ENCODE measurements around the gene XIRP1.
A peak's percentile ranks its signal among the peaks of the same experiment; 100 is the strongest.

The XIRP1 gene

GRCh38 chr3:39181408-39182335 lies 10.7 kb downstream of the XIRP1 start:
- Histone ChIP-seq H3K27ac (ENCODE audit: low read length) (peak overlapping the region; percentile 2; the same call in 1 of the 2 replicates), H3K9me2 (replicated peaks; ENCODE audit: insufficient read depth, low read length) (no peaks in the 10 kb centered on the region), H3K36me3 (replicated peaks; ENCODE audit: insufficient read depth, low read length) (no peaks in the 10 kb centered on the region), H3K27me3 (replicated peaks; ENCODE audit: insufficient read depth, low read length) (no peaks in the 10 kb centered on the region), H3K4me1 (ENCODE audit: low read length) (peaks cover 12% of the 10 kb centered on the region), H2AFZ (ENCODE audit: low read length) (peak overlapping the region; percentile 3), H4K20me1 (ENCODE audit: insufficient read depth, low read length) (no peaks in the 10 kb centered on the region), H3K79me2 (ENCODE audit: low read length) (no peaks in the 10 kb centered on the region), H3K4me3 (ENCODE audit: low read length) (peak overlapping the region; percentile 13; the same call in 1 of the 2 replicates), H3K4me2 (ENCODE audit: low read depth, low read length) (peak overlapping the region; percentile 43), H3F3A (ENCODE audit: insufficient read depth, low read length) (peaks cover 13% of the 10 kb centered on the region; the same call in 1 of the 2 replicates), H3K9me3 (replicated peaks; ENCODE audit: insufficient read depth, low read length) (no peaks in the 10 kb centered on the region), H3K9ac (ENCODE audit: low read length) (peak overlapping the region; percentile 15; the same call in 1 of the 2 replicates)
- TF ChIP-seq EZH2 (optimal IDR thresholded peaks at IDR 0.05; ENCODE audit: low read depth, low read length), result no peak
- no peak for DNase-seq

DNA sequence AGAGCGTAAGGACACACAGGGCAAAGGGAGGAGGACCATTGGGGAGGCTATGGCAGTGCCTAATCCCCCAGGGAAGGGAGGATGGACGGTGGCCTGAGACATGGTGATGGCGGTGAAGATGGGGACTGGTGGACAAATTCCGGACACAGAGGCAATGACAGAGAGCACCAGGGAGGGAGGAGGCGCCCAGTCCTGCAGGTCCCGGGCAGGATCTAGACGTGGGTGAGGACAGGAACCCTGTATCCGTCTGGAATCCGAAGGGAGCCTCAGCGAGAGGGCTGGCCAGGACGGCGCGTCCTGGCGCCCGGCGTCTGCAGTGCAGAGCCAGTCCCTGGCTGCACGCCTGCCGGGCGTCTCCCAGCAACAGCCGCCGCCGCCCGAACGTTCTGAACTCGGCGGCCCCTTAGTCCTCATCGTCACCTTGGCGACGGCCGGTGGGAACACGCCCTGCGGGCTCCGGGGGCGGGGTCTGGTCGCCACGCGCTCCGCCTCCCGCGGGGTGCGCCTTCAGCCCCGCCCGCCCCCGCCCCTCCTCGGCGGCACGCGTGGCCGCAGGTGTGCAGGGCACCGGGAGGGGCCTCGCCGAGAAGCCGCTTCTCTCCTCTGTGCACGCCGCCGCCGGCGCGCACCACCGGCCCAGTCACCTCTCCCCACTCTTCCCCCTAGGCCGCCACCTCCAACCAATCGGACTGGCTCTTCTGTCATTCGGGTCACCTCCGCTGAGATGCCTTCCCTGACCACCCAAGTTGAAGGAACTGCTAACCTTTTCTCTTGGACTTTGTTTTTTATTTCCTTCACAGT lies 11.6 kb downstream of the XIRP1 start:
- H3K4me1 ChIP-seq (ENCODE audit: low read length), result peaks cover 12% of the 10 kb centered on the region
- TF ChIP-seq EZH2phosphoT487 (IDR thresholded peaks at IDR 0.05; ENCODE audit: low read length), result no peak
- TF ChIP-seq EZH2 (optimal IDR thresholded peaks at IDR 0.05; ENCODE audit: low read depth, low read length), result no peak
- TF ChIP-seq, protein P1, sequence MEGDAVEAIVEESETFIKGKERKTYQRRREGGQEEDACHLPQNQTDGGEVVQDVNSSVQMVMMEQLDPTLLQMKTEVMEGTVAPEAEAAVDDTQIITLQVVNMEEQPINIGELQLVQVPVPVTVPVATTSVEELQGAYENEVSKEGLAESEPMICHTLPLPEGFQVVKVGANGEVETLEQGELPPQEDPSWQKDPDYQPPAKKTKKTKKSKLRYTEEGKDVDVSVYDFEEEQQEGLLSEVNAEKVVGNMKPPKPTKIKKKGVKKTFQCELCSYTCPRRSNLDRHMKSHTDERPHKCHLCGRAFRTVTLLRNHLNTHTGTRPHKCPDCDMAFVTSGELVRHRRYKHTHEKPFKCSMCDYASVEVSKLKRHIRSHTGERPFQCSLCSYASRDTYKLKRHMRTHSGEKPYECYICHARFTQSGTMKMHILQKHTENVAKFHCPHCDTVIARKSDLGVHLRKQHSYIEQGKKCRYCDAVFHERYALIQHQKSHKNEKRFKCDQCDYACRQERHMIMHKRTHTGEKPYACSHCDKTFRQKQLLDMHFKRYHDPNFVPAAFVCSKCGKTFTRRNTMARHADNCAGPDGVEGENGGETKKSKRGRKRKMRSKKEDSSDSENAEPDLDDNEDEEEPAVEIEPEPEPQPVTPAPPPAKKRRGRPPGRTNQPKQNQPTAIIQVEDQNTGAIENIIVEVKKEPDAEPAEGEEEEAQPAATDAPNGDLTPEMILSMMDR (IDR thresholded peaks at IDR 0.05; ENCODE audit: low read length), result no peak
- peak overlapping the region; percentile 78 for H3K4me2 ChIP-seq (ENCODE audit: low read depth, low read length)
- peak overlapping the region; percentile 80 for H2AFZ ChIP-seq (ENCODE audit: low read length)
- peak overlapping the region; percentile 33 for H3K9ac ChIP-seq (ENCODE audit: low read length)
- H3K79me2 ChIP-seq (ENCODE audit: low read length), result no peaks in the 10 kb centered on the region
- no peaks in the 10 kb centered on the region for H3K27me3 ChIP-seq (replicated peaks; ENCODE audit: insufficient read depth, low read length)
- no peaks in the 10 kb centered on the region for H3K9me3 ChIP-seq (replicated peaks; ENCODE audit: insufficient read depth, low read length)
- no peaks in the 10 kb centered on the region for H4K20me1 ChIP-seq (ENCODE audit: insufficient read depth, low read length)
- peaks cover 13% of the 10 kb centered on the region; the same call in 1 of the 2 replicates for H3F3A ChIP-seq (ENCODE audit: insufficient read depth, low read length)
- H3K36me3 ChIP-seq (replicated peaks; ENCODE audit: insufficient read depth, low read length), result no peaks in the 10 kb centered on the region
- peak overlapping the region; percentile 2; the same call in 1 of the 2 replicates for H3K27ac ChIP-seq (ENCODE audit: low read length)
- H3K4me3 ChIP-seq (ENCODE audit: low read length), result peak overlapping the region; percentile 51
- peak; percentile 95 for DNase-seq
- H3K9me2 ChIP-seq (replicated peaks; ENCODE audit: insufficient read depth, low read length), result no peaks in the 10 kb centered on the region

- no peaks in the 10 kb centered on the region for H3K9me3 ChIP-seq (replicated peaks; ENCODE audit: insufficient read depth, low read length)
- peaks cover 13% of the 10 kb centered on the region; the same call in 1 of the 2 replicates for H3F3A ChIP-seq (ENCODE audit: insufficient read depth, low read length)
- no peaks in the 10 kb centered on the region for H3K36me3 ChIP-seq (replicated peaks; ENCODE audit: insufficient read depth, low read length)
- DNase-seq, result no peak
- H3K4me3 ChIP-seq (ENCODE audit: low read length), result peak overlapping the region; percentile 51
- H4K20me1 ChIP-seq (ENCODE audit: insufficient read depth, low read length), result no peaks in the 10 kb centered on the region
- H3K27ac ChIP-seq (ENCODE audit: low read length), result no peak overlapping the region
- no peaks in the 10 kb centered on the region for H3K9me2 ChIP-seq (replicated peaks; ENCODE audit: insufficient read depth, low read length)
- no peaks in the 10 kb centered on the region for H3K79me2 ChIP-seq (ENCODE audit: low read length)
- TF ChIP-seq, protein P1 (IDR thresholded peaks at IDR 0.05; ENCODE audit: low read length), result no peak
- TF ChIP-seq EZH2 (optimal IDR thresholded peaks at IDR 0.05; ENCODE audit: low read depth, low read length), result no peak
- TF ChIP-seq EZH2phosphoT487 (IDR thresholded peaks at IDR 0.05; ENCODE audit: low read length), result no peak
- peak overlapping the region; percentile 78 for H3K4me2 ChIP-seq (ENCODE audit: low read depth, low read length)
- H2AFZ ChIP-seq (ENCODE audit: low read length), result peak overlapping the region; percentile 80
- peaks cover 12% of the 10 kb centered on the region for H3K4me1 ChIP-seq (ENCODE audit: low read length)
- H3K27me3 ChIP-seq (replicated peaks; ENCODE audit: insufficient read depth, low read length), result no peaks in the 10 kb centered on the region
- H3K9ac ChIP-seq (ENCODE audit: low read length), result peak overlapping the region; percentile 33; the same call in 1 of the 2 replicates
These were observed 12.2 kb downstream of the XIRP1 start for GRCh38 chr3:39180183-39180545.

All from MM.1S (cell line).